ENCODE data around the gene OCLN. TPM values are rescaled to one million over a fixed set of nuclear protein-coding genes. Genes with fewer than 3 reads are reported as not detected.
"Not testable (repeated sequence)": the region's sequence is repeated elsewhere in the genome, so short reads cannot be mapped to it uniquely, and the experiment has no call there.

Gene OCLN
- total RNA-seq, 1 experiment from 2014 or later, result 35.4 TPM

DNA sequence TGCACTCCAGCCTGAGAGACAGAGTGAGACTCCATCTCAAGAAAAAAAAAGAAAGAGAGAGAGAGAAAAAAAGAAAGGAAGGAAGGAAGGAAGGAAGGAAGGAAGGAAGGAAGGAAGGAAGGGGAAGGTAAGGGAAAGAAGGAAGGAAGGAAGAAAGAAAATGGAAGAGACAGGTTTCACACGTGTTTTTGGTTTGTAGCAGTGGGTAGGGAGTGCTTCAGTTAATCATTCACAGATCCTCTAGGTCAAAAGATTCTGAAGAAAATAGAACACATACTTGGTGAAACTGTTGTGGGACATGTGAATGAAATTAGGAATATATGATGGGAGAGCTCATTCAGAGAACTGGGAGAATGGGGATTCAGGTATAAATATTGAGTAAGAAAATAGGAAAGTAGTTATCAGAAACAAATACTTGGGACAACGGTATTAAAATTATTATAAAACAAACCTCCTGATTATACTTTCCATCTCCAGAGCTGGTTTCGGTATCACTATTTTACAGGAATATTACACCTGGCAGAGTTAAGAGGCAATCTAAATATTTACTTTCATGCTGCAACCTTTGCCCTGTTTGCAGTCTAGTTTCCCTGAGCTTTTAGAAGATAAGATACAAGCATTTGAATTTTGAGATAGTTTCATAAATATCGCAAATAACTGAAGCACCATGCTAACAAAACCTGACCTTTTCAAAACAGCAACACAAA lies 40.5 kb upstream of the OCLN start:
- DNase-seq (peak; percentile 14), ATAC-seq (peak; percentile 27; the same call in 1 of the 2 replicates)
- peak overlapping the region; percentile 73 for H3K4me2 ChIP-seq (ENCODE audit: low read length)
- peak overlapping the region; percentile 46 for H3K27ac ChIP-seq (ENCODE audit: low read length)
- no peaks in the 10 kb centered on the region for H3K27me3 ChIP-seq (ENCODE audit: low read length)
- no peak overlapping the region for H3K9ac ChIP-seq (ENCODE audit: low read length)
- H2AFZ ChIP-seq (ENCODE audit: low read length), result peak overlapping the region; percentile 33; the same call in 1 of the 2 replicates
- intact Hi-C loops (cut with micrococcal nuclease), result loop anchor here (5.0 kb wide), 1 partner anchor 40 kb away; the partner anchor contains the start of gene OCLN
- no peaks in the 10 kb centered on the region for H4K20me1 ChIP-seq (ENCODE audit: low read length)
- BruUV-seq (replicated peaks), result no TSS peak
- no peaks in the 10 kb centered on the region for H3K9me3 ChIP-seq (ENCODE audit: low read length)
- no peaks in the 10 kb centered on the region for H3F3A ChIP-seq (ENCODE audit: low read length, unreplicated experiment)
- ChIA-PET CTCF (no interaction called here), POLR2A (ENCODE audit: unreplicated experiment) (interaction anchor here (0.7 kb wide), 1 partner anchor 387 kb away, joined by 4 read pairs; no protein-coding TSS in a partner anchor)
- 0 out of 2 replicates have a peak overlapping the region, but pooled peaks have one; percentile 22 for H3K4me3 ChIP-seq (ENCODE audit: low read length)
- no peaks in the 10 kb centered on the region for H3K36me3 ChIP-seq (ENCODE audit: low read depth, low read length)
- TF ChIP-seq EZH2phosphoT487 (IDR thresholded peaks at IDR 0.05; ENCODE audit: borderline replicate concordance, low read length), result no peak
- TF ChIP-seq EZH2 (IDR thresholded peaks at IDR 0.05; ENCODE audit: low read length, unreplicated experiment), result no peak
- TF ChIP-seq, protein P1, sequence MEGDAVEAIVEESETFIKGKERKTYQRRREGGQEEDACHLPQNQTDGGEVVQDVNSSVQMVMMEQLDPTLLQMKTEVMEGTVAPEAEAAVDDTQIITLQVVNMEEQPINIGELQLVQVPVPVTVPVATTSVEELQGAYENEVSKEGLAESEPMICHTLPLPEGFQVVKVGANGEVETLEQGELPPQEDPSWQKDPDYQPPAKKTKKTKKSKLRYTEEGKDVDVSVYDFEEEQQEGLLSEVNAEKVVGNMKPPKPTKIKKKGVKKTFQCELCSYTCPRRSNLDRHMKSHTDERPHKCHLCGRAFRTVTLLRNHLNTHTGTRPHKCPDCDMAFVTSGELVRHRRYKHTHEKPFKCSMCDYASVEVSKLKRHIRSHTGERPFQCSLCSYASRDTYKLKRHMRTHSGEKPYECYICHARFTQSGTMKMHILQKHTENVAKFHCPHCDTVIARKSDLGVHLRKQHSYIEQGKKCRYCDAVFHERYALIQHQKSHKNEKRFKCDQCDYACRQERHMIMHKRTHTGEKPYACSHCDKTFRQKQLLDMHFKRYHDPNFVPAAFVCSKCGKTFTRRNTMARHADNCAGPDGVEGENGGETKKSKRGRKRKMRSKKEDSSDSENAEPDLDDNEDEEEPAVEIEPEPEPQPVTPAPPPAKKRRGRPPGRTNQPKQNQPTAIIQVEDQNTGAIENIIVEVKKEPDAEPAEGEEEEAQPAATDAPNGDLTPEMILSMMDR (conservative IDR thresholded peaks at IDR 0.05; ENCODE audit: low read depth, low read length), result no peak
- no peaks in the 10 kb centered on the region for H3K9me2 ChIP-seq (replicated peaks; ENCODE audit: low read length)
- no peaks in the 10 kb centered on the region for H3K79me2 ChIP-seq (ENCODE audit: low read length)
- H3K4me1 ChIP-seq (ENCODE audit: insufficient read depth, low read length), result peaks cover 18% of the 10 kb centered on the region

GRCh38 chr5:69453487-69453886 lies 39.1 kb upstream of the OCLN start:
- intact Hi-C loops (cut with micrococcal nuclease), result loop anchor here (5.0 kb wide), 1 partner anchor 39 kb away; the partner anchor contains the start of gene OCLN
- BruUV-seq (replicated peaks); H3K27me3 ChIP-seq (ENCODE audit: low read length); H3K4me2 ChIP-seq (ENCODE audit: low read length); H3K9me3 ChIP-seq (ENCODE audit: low read length); H3K9ac ChIP-seq (ENCODE audit: low read length); H2AFZ ChIP-seq (ENCODE audit: low read length); DNase-seq; H3K9me2 ChIP-seq (replicated peaks; ENCODE audit: low read length); H3F3A ChIP-seq (ENCODE audit: low read length, unreplicated experiment); H3K36me3 ChIP-seq (ENCODE audit: low read depth, low read length); H3K79me2 ChIP-seq (ENCODE audit: low read length); CTCF ChIA-PET; ATAC-seq; H3K4me3 ChIP-seq (ENCODE audit: low read length); H4K20me1 ChIP-seq (ENCODE audit: low read length); H3K27ac ChIP-seq (ENCODE audit: low read length); POLR2A ChIA-PET (ENCODE audit: unreplicated experiment): not testable (repeated sequence)
- H3K4me1 ChIP-seq (ENCODE audit: insufficient read depth, low read length), result peaks cover 18% of the 10 kb centered on the region

DNA sequence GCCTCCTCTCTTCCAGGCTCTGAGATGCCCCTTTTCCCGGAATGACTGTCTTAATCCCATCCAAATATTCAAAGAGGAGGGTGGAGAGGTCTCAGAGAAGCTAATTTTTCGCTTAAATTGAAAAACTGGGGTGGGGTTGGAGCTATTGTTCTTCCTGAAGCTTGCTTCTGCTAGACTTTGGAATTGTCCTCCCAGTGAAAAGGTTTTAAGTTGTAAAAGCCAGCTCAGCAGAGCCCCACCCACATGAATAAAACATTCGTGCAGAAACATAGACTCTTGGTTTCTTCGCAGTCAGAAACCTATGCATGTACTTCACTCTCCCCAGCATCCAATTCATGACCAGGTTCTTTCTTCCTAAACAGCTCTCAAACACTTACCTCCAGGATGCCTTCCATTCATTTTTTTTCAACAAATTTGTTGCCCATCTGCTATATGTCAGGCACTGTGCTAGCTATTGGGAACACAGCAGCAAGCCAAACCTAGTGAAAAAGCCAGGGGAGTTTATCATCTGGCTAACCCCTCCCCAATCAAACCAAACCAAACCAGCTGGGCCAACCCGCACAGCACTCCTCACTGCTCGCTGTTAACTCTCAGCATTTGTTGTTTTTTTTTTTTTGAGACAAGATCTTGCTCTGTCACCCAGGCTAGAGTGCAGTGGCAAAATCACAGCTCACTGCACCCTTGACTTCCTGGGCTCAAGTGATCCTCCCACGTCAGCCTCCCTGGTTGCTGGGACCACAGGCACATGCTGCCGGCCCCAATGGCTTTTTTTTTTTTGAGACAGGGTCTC lies 37.9 kb upstream of the OCLN start:
- H3K27me3 ChIP-seq (ENCODE audit: low read length), result no peaks in the 10 kb centered on the region
- ChIA-PET POLR2A (ENCODE audit: unreplicated experiment) (no interaction called here), CTCF (no interaction called here)
- H3K4me2 ChIP-seq (ENCODE audit: low read length), result no peak overlapping the region
- no peaks in the 10 kb centered on the region for H3K36me3 ChIP-seq (ENCODE audit: low read depth, low read length)
- H3K4me3 ChIP-seq (ENCODE audit: low read length), result no peak overlapping the region
- H3K9me3 ChIP-seq (ENCODE audit: low read length), result no peaks in the 10 kb centered on the region
- H3K9me2 ChIP-seq (replicated peaks; ENCODE audit: low read length), result no peaks in the 10 kb centered on the region
- no peak overlapping the region for H2AFZ ChIP-seq (ENCODE audit: low read length)
- DNase-seq (no peak), ATAC-seq (no peak)
- no peaks in the 10 kb centered on the region for H3F3A ChIP-seq (ENCODE audit: low read length, unreplicated experiment)
- intact Hi-C loops (cut with micrococcal nuclease), result loop anchor here (5.0 kb wide), 1 partner anchor 38 kb away; the partner anchor contains the start of gene OCLN
- peaks cover 14% of the 10 kb centered on the region for H3K4me1 ChIP-seq (ENCODE audit: insufficient read depth, low read length)
- BruUV-seq (replicated peaks), result no TSS peak
- no peaks in the 10 kb centered on the region for H3K79me2 ChIP-seq (ENCODE audit: low read length)
- H3K27ac ChIP-seq (ENCODE audit: low read length), result no peak overlapping the region
- no peak for TF ChIP-seq EZH2phosphoT487 (IDR thresholded peaks at IDR 0.05; ENCODE audit: borderline replicate concordance, low read length)
- TF ChIP-seq, protein P1 (conservative IDR thresholded peaks at IDR 0.05; ENCODE audit: low read depth, low read length), result no peak
- TF ChIP-seq EZH2 (IDR thresholded peaks at IDR 0.05; ENCODE audit: low read length, unreplicated experiment), result no peak
- H4K20me1 ChIP-seq (ENCODE audit: low read length), result no peaks in the 10 kb centered on the region
- no peak overlapping the region for H3K9ac ChIP-seq (ENCODE audit: low read length)

- BruUV-seq (replicated peaks); ATAC-seq; H3K4me1 ChIP-seq (ENCODE audit: insufficient read depth, low read length); H3K9me3 ChIP-seq (ENCODE audit: low read length); CTCF ChIA-PET; H3K9ac ChIP-seq (ENCODE audit: low read length); H3K27me3 ChIP-seq (ENCODE audit: low read length); H3K36me3 ChIP-seq (ENCODE audit: low read depth, low read length); H3K79me2 ChIP-seq (ENCODE audit: low read length); intact Hi-C loops (cut with micrococcal nuclease); H3F3A ChIP-seq (ENCODE audit: low read length, unreplicated experiment); H3K4me3 ChIP-seq (ENCODE audit: low read length); H3K27ac ChIP-seq (ENCODE audit: low read length); H2AFZ ChIP-seq (ENCODE audit: low read length); H4K20me1 ChIP-seq (ENCODE audit: low read length); POLR2A ChIA-PET (ENCODE audit: unreplicated experiment); H3K4me2 ChIP-seq (ENCODE audit: low read length); DNase-seq; H3K9me2 ChIP-seq (replicated peaks; ENCODE audit: low read length): not testable (repeated sequence)
These were observed 37.1 kb upstream of the OCLN start for GRCh38 chr5:69455428-69455988.

Measured in PC-3 (cell line).